Measurements from ENCODE around the gene EIF3F. TPM values are rescaled to one million over a fixed set of nuclear protein-coding genes. Genes with fewer than 3 reads are reported as not detected.

The EIF3F gene
- total and polyA plus RNA-seq, 10 of the 15 experiments (the other 5 are each of a cell fraction or from before 2014, with no cell fraction given), result 81.3 to 461 (median 213) TPM

- no peaks in the 10 kb centered on the region for H3K4me1 ChIP-seq (ENCODE audit: control insufficient read depth, insufficient read depth, low read length)
- WGBS (ENCODE audit: insufficient coverage, insufficient replicate concordance, low lambda C conversion rate, missing lambda C conversion rate), result 30% methylated on average over 3 of the region's 3 CpGs
- peaks cover 0 to 1% of the 10 kb centered on the region in 2 experiments; a peak in 1 of 4 replicates for H3K27me3 ChIP-seq (replicated peaks in 1 of 2; ENCODE audit: control insufficient read depth in 2 of 2, insufficient read depth in 2 of 2, low read length in 1 of 2)
- H3K4me2 ChIP-seq (ENCODE audit: control insufficient read depth, insufficient read depth), result no peak overlapping the region
- H3K36me3 ChIP-seq (ENCODE audit: control insufficient read depth in 2 of 2, insufficient read depth in 2 of 2, low read length in 1 of 2), result no peaks in the 10 kb centered on the region
- DNase-seq (ENCODE audit: low read depth, low spot score) (no peak), FAIRE-seq (no peak), ATAC-seq (no peak)
- H3K9me3 ChIP-seq (replicated peaks; ENCODE audit: control insufficient read depth, insufficient read depth, low read length), result no peaks in the 10 kb centered on the region
- in situ Hi-C loops (cut with MboI) (no loop called here), intact Hi-C loops (cut with micrococcal nuclease; ENCODE audit: unreplicated experiment) (no loop called here)
- TF ChIP-seq STAT3 (IDR thresholded peaks at IDR 0.05; ENCODE audit: low read depth, low read length) (no peak), TAF1 (IDR thresholded peaks at IDR 0.05; ENCODE audit: borderline replicate concordance, low read depth, low read length) (no peak), RAD51 (IDR thresholded peaks at IDR 0.05) (no peak), KLF5 (IDR thresholded peaks at IDR 0.05; ENCODE audit: partially characterized antibody) (no peak), NBN (IDR thresholded peaks at IDR 0.05) (no peak), RELA (IDR thresholded peaks at IDR 0.05; ENCODE audit: borderline replicate concordance, partially characterized antibody) (no peak), EP300 (IDR thresholded peaks at IDR 0.05; ENCODE audit: borderline replicate concordance in 1 of 2, control insufficient read depth in 1 of 2, low read depth in 2 of 2, low read length in 2 of 2) (no peak), CREM (IDR thresholded peaks at IDR 0.05; ENCODE audit: low read depth) (no peak), BHLHE40 (IDR thresholded peaks at IDR 0.05; ENCODE audit: borderline replicate concordance in 1 of 2, low read depth in 2 of 2, low read length in 1 of 2) (no peak), EZH2 (IDR thresholded peaks at IDR 0.05; ENCODE audit: borderline replicate concordance, control insufficient read depth, low read depth, low read length) (no peak), YY1 (IDR thresholded peaks at IDR 0.05; ENCODE audit: low read depth, low read length) (no peak)
- TF ChIP-seq, protein P1, sequence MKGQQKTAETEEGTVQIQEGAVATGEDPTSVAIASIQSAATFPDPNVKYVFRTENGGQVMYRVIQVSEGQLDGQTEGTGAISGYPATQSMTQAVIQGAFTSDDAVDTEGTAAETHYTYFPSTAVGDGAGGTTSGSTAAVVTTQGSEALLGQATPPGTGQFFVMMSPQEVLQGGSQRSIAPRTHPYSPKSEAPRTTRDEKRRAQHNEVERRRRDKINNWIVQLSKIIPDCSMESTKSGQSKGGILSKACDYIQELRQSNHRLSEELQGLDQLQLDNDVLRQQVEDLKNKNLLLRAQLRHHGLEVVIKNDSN (IDR thresholded peaks at IDR 0.05; ENCODE audit: borderline replicate concordance, extremely low read length, insufficient read depth, low read depth, low read length), result no peak
- H4K20me1 ChIP-seq (ENCODE audit: control insufficient read depth, insufficient read depth), result no peaks in the 10 kb centered on the region
- H3K4me3 ChIP-seq, result no peak overlapping the region
- SMC1A ChIA-PET (ENCODE audit: uncharacterized antibody, unreplicated experiment), result no interaction called here
- H3K79me2 ChIP-seq (ENCODE audit: control insufficient read depth, insufficient read depth, low read length), result no peaks in the 10 kb centered on the region
- POLR2A ChIA-PET, result no interaction called here
- CTCF ChIA-PET, result interaction anchor here (2.6 kb wide), 1 partner anchor 17 kb away, joined by 14 read pairs; the partner anchor contains the start of gene EIF3F
- no peak overlapping the region for H2AFZ ChIP-seq (ENCODE audit: control insufficient read depth, low read depth, low read length)
- no TSS peak for BruUV-seq (replicated peaks)
- RAD21 ChIA-PET (ENCODE audit: unreplicated experiment), result no interaction called here
- no peak overlapping the region for H3K27ac ChIP-seq (ENCODE audit: control insufficient read depth, insufficient read depth)
- H3K9ac ChIP-seq (ENCODE audit: control insufficient read depth, insufficient read depth, low read length), result no peak overlapping the region
Measured at GRCh38 chr11:7969756-7970646, 17.1 kb upstream of the EIF3F start.
